ENCODE data around the gene KIF14.

GRCh38 chr1:200620273-200621131, at the start of gene KIF14:
- no peak for TF ChIP-seq CTCF (IDR thresholded peaks at IDR 0.05; ENCODE audit: extremely low read depth in 1 of 2, insufficient read depth in 1 of 2, low read depth in 1 of 2, low read length in 2 of 2)
- TF ChIP-seq POLR2A (IDR thresholded peaks at IDR 0.05; ENCODE audit: low read depth, low read length) = peak; percentile 51
- TF ChIP-seq EZH2 (IDR thresholded peaks at IDR 0.05; ENCODE audit: borderline replicate concordance, low read depth, low read length, severe bottlenecking) = no peak

Measured in endothelial cell of umbilical vein (primary cell).